ENCODE data around the gene AMH.

AMH gene

DNA sequence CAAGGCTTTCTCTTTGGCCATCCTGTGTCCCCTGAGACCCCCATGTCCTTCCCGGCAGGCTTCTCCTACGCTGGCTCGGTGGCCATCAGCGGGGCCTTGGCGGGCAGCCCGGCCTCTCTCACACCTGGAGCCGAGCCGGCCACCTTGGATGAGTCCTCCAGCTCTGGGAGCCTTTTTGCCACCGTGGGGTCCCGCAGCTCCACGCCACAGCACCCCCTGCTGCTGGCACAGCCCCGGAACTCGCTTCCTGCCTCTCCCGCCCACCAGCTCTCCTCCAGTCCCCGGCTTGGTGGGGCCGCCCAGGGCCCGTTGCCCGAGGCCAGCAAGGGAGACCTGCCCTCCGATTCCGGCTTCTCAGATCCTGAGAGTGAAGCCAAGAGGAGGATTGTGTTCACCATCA, 27.2 kb upstream of the AMH start:
- no peak for DNase-seq

DNA sequence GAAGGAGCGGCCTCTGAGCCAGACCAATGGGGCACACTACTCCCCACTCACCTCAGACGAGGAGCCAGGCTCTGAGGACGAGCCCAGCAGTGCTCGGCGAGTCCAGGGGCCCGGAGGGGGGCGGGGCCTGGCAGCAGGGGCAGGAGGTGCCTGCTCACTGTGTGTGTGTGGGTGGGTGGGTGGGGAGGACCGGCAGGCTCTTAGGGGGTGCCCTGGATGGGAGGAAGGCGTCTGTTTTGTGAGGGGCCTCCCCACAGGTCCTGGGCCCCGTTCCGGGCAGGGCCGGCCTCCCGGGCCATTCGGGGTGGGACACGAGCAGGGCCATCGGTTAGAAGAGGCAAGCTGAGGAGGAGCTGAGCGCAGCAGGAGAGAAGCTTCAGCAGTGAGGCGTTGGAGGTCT, 25.7 kb upstream of the AMH start:
- no peak for DNase-seq

DNA sequence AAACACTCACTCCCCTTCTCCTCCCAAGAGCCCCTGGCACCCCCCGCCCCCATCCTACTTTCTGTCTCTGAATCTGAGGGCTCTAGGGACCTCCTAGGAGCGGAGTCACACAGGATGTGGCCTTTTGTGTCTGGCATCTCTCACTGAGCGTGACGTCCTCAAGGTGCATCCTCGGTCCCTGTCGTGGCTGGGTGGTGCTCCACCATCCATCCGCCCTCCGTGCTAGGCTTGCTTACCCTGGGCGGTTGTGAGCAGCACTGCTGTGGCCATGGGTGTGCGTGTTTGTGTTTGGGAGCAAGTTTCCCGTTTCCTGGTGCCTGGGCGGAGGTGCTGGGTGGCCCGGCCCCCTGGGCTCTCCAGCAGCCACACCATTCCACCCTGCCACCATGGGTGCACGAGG, 25.2 kb upstream of the AMH start:
- DNase-seq, result no peak

DNA sequence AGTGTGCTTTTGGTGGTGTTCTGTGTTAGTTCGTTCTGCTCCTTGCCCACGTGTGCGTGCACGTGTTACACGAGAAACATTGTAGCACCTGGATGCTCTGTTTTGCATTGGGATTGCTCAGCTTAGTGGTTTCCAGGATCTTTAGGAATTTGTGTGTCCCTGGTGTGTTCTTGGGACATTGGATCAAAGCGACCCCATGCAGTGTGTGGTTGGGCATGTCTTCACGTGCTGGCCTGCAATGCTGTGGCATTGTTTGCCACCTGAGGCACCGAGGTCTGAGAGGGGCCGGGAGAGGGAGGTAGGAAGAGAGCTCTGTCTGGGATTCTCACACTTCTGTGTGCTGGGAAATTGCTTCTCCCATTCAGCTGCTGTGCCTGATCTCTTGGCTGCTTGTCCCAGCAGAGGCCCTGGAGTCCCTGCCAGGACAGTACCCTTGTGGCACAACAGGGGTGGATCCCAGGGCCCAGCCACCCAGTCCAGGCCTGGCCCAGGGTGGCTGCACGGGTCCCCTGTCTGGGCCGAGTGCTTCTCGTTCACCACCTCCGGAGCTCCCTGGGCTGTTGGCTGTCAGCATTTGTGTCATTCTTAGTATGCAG, 24.3 kb upstream of the AMH start:
- DNase-seq, result no peak

DNA sequence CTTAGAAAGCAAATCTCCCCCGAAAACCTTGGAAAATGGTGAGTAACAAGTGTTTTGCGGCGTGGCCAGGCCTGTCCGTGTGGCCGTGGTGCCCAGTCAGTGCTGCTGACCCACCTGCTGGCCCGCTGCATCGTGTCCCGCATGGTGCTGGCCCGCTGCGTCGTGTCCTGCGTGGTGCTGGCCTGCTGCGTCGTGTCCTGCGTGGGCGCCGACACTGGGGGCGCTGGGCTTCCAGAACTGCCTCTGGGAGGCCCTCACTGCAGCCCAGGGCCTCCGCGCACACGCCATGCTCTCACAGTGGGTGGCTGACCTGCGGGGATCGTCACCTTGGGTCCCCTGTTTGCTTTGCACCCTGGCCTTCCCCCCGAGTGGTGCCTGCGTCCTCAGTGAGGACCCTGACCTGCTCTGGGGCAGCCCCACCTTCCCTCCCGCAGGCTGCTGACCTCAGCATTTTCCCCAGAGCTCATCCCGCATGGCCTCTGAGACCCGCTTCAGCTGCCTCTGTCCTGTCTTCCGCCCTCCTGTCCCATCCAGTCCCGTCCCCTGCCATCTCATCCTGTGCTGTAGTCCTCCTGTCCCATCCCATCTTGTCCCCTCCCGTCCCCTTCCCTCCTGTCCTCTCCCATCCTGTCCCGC, 23.6 kb upstream of the AMH start:
- no peak for DNase-seq

DNA sequence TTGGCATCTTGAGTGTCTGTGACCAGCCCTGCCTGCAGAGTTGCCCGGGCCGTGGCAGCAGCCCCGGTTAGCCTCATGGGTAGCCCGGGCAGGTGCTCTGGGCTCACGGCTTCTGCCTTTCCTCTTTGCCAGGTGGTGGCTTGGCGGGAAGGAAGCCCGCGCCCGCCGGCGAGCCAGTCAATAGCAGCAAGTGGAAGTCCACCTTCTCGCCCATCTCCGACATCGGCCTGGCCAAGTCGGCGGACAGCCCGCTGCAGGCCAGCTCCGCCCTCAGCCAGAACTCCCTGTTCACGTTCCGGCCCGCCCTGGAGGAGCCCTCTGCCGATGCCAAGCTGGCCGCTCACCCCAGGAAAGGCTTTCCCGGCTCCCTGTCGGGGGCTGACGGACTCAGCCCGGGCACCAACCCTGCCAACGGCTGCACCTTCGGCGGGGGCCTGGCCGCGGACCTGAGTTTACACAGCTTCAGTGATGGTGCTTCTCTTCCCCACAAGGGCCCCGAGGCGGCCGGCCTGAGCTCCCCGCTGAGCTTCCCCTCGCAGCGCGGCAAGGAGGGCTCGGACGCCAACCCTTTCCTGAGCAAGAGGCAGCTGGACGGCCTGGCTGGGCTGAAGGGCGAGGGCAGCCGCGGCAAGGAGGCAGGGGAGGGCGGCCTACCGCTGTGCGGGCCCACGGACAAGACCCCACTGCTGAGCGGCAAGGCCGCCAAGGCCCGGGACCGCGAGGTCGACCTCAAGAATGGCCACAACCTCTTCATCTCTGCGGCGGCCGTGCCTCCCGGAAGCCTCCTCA, 22.9 kb upstream of the AMH start:
- no peak for DNase-seq

DNA sequence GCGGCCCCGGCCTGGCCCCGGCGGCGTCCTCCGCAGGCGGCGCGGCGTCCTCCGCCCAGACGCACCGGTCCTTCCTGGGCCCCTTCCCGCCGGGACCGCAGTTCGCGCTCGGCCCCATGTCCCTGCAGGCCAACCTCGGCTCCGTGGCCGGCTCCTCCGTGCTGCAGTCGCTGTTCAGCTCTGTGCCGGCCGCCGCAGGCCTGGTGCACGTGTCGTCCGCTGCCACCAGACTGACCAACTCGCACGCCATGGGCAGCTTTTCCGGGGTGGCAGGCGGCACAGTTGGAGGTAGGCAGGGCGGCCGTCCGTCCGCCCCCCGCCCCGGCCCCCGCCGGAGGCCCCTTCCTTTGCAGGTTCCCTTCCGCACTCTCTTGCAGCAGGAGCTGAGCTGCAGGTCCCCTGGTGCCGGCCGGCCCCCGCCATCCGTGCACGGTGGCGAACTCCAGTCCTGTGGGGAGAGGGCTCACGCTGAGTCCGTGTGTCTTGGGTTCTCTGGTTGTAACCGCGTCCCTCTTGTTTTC, 22.2 kb upstream of the AMH start:
- DNase-seq, result no peak

DNA sequence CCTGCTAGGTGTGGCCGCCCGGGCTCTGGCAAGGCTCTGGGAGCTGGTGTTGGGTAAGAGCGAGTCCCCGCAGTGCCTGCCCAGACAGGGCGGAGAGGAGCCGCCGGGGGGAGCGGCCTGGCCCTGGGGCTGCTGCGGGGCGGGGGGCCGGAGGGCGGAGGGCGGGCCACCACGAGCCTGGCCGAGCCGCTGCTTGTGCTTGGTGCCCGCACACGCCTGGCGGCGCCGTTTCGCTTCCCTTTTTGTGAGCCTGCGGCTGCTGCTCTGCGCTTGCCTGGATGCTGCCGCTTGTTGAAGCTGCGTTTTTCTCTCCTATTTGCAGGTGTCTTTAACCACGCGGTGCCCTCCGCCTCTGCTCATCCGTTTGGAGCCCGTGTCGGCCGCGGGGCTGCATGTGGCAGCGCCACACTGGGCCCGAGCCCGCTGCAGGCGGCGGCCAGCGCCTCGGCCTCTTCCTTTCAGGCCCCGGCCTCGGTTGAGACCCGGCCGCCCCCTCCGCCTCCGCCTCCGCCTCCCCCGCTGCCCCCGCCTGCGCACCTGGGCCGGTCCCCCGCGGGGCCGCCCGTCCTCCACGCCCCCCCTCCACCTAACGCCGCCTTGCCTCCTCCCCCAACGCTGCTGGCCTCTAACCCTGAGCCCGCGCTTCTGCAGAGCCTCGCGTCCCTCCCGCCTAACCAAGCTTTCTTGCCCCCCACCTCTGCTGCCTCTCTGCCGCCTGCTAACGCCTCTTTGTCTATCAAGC, 21.5 kb upstream of the AMH start:
- DNase-seq, result no peak

DNA sequence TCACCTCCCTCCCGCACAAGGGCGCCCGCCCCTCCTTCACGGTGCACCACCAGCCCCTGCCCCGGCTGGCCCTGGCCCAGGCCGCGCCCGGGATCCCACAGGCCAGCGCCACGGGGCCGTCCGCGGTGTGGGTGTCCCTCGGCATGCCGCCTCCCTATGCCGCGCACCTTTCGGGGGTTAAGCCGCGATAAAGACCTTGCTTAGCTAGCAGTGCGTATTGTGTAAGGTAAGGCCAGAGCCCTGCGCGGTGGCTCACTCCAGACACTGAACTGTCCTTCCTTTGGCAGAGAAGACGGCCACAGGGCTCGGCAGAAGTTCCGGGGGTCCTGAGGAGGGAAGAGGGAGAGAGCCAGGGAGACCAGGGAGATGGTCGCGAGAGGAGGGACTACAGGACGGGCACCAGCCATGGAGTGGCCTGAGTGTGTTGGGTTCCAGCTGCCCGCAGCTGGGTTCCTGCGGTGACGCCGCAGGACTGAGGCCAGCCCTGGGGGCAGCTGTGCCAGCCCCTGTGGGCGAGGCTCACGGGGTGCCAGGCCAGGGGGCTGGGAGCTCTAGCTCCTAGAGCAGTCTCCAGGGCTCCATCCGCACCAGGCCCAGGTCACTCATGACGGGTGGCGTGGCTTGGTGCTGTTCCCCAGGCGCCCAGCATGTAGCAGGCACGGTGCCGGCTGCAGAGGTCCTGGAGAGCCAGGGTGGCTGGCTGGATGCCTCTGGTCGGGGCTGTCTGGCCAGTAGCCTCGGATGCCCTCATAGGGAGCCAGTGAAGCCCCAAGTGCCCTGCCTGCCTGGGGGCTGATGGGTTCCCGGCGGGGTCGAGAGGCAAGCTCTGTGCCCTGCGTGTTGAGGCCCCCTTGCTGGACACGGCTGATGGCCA, 20.7 kb upstream of the AMH start:
- no peak for DNase-seq

DNA sequence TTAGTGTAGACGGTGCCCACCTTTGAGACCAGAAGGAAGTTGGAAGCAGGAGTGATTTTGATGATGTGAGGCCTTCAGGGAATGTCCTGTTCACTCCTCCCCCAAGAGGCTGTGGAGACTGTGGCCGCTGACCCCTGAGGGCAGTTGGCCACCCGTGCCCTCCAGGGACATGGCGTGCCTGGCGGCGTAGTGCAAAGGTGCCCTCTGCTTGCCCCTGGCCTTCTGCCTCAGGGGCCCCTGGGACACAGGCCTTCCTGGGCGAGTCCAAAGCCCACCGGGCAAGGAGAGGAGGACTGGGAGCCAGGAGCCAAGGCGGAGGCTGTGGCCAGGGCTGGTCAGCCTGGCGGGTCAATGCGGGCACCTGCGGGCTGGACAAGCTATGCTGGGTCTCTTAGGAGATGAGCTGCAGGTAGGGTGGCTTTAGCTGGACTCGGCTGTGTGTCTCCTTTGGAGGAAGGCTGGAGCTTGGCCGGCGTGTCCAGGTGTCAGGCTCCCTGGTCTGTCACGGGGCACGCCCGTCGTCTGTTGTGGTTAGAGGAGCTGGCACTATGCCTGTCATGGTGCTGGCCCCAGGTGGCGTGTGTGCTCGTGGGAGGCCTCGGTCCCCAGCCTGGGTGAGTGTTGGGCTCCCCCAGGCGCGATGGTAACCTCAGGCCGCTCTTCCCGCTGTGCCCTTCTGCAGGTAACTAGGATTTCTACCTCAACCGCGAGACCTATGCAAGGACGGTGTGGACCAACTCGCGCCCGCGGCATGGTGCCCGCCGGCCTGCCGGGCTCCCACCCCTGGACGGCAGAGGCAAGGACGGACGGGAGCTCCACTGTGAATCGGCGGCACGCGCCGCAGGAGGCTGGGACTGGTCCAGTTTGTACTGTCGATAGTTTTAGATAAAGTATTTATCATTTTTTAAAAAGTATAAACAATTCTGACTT, 19.8 kb upstream of the AMH start:
- DNase-seq, result no peak

DNA sequence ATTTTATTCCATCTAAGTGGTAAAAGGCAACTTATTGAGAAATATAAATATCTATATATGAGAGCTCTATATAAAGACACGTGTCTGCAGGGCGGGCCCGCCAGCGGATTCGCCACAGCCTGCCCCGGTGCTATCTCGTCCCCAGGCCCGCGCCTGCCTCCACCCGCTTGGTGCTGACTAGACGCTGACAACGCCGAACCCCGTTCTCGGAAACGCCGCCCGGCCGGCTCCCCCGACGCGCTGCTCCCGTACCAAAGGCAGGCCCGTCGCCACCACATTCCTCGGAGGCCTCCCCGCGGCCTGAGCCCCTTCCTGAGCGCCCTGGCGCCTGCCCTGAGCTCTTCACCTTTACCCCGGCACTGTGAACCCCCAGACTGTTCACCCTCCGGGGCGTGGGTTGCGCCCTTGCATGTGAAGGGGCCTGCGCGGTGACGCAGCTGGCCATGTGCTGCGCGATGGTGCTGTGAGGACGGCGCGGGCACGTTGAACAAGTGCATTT, 19.0 kb upstream of the AMH start:
- no peak for DNase-seq

DNA sequence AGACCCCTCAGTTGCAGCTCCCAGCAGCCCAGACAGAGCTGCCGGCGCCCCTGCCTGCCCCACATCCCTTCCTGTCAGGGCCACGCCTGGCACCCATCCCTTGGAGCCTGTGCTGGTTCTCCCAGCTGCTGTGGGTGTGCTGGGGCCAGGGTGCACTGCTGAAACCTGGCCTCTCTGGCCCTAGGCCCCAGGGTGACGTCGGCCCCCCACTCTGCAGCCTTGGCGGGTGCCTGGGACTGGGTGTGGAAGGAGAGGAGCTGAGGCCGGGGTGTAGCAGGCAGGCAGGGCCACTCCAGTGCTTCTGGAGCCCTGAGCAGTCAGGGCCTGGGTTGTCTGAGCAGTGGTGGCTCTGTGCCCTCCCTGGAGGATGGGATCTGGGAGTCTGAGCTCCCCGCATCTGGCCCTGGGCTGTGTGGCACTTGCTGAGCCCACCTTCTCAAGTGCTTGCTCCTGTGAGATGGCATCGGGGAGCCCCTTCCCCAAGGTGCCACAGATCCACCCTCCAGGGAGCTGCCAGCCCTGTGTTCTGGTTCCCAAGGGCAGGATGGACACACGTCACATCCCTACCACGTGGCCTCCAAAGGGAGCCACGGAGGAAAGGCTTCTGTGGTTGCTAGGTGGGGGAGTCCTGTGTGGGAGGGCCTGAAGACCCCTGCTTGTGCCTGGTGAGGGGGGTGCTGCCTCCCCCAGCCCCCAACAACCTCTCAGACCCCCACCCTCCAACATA, 18.2 kb upstream of the AMH start:
- DNase-seq, result no peak

DNA sequence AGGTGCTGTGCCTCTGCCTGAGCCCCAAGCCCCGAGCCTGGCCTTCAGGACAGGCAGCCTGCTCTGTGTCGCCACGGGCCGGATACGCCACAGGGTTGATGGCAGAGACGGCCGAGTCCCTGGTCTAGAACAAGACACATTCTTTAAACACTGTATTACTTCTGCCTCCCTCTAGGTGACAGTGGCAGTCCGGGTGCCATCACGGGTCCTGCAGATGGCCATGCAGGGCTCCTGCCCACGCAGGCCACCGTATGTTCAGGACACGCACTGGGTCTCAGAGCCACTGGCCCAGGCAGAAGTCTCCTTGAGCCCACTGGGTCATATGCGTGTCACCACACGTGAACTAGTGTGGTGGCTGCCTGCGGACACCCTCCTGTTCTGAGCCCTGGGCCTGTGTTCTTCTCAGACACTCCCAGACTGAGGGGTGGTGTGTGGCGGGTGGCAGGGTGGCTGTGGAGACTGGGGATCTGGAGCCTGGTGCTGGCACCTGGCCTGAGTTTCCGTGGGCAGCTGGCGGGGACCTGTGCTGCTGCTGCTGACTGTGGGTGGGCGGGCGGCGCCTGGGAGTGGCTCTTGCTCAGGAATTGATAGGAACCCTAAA, 17.4 kb upstream of the AMH start:
- no peak for DNase-seq

DNA sequence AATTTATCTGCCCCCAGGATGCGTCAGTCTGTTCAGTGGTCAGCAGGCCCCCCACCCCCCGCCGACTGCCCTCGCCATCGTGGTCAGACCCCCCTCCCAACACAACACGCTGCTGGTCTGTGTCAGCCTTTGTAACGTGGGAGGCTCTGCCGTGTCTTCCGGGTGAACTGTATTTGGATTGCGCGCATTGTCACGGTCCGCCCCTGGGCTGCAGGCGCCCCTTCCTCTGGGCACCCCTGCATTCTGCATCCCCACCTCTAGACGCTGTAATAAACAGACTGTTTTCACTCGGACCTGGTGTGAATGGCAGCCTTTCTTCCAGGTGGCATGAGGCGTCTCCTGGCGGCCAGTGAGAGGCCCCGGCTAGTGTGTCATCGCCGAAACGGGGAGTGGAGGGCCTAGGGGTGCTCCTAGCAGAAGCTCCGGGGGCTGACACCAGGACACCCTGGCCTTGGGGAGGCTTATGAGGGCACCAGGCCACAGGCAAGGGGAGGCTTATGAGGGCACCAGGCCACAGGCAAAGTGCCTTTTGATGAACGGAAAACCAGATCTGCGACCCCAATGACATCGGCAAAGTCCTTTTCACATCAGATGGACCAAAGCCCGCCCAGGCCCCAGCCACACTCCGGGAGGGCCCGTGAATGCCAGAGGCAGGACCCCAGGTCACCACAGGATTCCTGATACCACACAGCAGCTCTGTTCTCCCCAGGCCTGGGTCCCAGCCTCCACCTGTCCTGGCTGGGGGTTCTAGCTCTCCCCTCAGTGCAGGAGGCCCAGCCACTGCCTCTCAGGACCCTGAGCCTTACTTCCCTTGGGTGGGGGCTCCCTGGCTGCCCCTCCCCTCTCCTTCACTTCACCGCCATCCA, 16.6 kb upstream of the AMH start:
- DNase-seq, result no peak

DNA sequence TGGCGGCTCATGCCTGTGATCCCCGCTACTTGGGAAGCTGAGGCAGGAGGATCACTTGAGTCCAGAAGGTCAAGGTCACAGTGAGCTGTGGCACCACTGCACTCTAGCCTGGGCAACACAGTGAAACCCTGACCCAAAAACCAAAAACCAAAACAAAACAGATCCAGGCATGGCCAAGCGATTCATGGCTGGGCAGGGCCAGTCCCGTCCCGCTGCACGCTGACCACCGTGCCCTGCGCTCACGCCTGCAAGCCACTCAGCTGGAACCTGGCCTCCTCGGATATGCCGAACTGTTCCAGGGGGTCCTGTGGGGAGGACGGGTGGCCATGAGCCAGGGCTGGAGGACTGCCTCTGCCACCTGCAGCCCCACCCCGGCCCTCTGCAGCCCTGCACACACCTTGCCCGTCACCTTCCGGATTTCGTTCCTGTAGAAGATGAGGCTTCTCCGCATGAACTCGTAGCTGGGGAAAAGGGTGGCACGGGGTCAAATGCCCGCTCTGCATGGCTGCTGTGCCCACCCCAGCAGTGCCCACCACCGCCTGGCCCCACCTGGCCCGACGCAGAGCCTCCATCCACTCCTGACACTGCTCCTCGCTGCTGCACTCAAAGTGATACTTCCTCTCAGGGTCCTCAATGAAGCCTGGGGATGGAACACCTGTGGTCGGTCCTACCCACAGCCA, 15.4 kb upstream of the AMH start:
- DNase-seq, result no peak

DNA sequence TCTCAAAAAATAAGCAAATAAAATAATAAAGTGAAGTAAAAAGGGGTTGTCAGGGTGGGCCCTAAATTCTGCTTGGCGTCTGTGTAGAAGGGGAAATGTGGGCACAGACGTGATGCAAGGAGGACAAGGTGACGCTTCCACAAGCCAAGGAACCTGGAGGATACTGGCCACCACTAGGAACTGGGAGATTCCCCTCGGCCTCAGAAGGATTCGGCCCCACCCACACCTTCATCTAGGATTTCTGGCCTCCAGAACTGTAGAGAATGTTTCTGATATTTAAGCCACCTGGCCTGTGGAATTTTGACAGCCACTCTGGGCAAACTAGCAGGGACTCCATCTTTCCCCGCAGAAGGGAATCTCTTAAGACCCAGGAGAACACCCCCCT, 14.1 kb upstream of the AMH start:
- no peak for DNase-seq

DNA sequence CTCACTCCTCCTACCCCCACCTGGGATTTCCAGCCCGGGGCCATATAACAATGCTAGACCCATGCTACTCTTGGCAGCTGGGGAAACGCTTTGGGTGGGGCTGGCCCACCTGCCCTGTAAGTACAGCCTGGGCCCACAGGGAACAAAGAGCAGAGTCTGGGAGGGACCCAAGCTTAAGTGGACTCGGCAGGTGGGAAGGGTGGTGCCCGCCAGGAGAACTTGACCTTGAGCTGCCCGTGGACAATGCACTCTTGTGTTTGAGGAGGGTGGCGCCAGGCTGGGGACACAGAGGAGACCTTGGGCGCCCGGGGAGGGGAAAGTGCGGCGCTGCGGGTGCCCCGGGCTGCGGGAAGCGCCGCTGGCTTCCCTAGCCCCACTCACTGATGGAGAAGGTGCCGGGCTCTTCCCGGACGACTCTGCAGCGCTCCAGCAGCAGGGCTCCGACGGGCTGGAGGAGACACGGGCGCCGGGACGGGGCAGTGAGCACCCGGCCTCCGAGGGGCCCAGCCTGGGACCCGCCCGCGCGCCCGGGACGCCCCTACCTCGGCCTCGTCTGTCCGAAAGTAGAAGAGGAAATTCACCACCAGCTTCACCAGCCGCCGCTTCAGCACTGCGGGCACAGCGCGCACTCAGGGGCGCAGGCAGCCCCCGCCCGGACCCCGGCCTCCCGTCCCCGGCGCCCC, 13.6 kb upstream of the AMH start:
- no peak for DNase-seq

DNA sequence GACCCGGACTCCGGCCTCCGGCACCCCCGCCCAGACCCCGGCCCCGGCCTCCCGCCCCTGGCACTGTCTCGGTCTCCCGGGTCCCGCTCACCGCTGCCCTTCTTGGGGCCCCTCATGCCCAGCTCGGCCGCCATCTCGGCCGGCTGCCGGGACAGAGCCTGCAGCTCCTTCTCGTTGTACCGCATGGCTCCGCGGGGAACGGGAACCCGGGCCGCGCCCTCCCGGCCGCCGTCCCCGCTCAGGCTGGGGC, 13.1 kb upstream of the AMH start:
- no peak for DNase-seq
